Measurements from ENCODE around the gene CLC.

- TF ChIP-seq, protein P1, sequence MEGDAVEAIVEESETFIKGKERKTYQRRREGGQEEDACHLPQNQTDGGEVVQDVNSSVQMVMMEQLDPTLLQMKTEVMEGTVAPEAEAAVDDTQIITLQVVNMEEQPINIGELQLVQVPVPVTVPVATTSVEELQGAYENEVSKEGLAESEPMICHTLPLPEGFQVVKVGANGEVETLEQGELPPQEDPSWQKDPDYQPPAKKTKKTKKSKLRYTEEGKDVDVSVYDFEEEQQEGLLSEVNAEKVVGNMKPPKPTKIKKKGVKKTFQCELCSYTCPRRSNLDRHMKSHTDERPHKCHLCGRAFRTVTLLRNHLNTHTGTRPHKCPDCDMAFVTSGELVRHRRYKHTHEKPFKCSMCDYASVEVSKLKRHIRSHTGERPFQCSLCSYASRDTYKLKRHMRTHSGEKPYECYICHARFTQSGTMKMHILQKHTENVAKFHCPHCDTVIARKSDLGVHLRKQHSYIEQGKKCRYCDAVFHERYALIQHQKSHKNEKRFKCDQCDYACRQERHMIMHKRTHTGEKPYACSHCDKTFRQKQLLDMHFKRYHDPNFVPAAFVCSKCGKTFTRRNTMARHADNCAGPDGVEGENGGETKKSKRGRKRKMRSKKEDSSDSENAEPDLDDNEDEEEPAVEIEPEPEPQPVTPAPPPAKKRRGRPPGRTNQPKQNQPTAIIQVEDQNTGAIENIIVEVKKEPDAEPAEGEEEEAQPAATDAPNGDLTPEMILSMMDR (IDR thresholded peaks at IDR 0.05; ENCODE audit: low read depth, low read length), result no peak
- TF ChIP-seq POLR2A (IDR thresholded peaks at IDR 0.05; ENCODE audit: extremely low read depth, insufficient read length), result no peak
Measured at GRCh38 chr19:39737351-39737750, 478 bp downstream of the CLC start.

Measured in NB4 (cell line).